GM21717 (cell line): ENCODE measurements around the gene RNF187.

Experiments used
- ATAC-seq: cut with Tn5 transposase; IDR thresholded peaks from one replicate; pipeline ENCODE4 v1.9.1; 2021; ENCODE audit warnings: mild to moderate bottlenecking, moderate library complexity; ENCODE audit not compliant: unreplicated experiment

The RNF187 gene

GRCh38 chr1:228507961-228508652 lies 20.9 kb downstream of the RNF187 start:
- no peak for ATAC-seq

- no peak for ATAC-seq
Measured at GRCh38 chr1:228508840-228509415, 21.7 kb downstream of the RNF187 start.

- no peak for ATAC-seq
Measured at GRCh38 chr1:228510101-228510802, 23.1 kb downstream of the RNF187 start.

- ATAC-seq = no peak
Measured at GRCh38 chr1:228510803-228511413, 23.7 kb downstream of the RNF187 start.

- no peak for ATAC-seq
Measured at GRCh38 chr1:228511546-228512445, 24.6 kb downstream of the RNF187 start.

- ATAC-seq = no peak
Measured at GRCh38 chr1:228512781-228513198, 25.6 kb downstream of the RNF187 start.

- ATAC-seq = no peak
Measured at GRCh38 chr1:228513236-228513900, 26.2 kb downstream of the RNF187 start.

GRCh38 chr1:228514421-228514820 lies 27.2 kb downstream of the RNF187 start:
- no peak for ATAC-seq

- ATAC-seq = no peak
Measured at GRCh38 chr1:228515200-228515834, 28.1 kb downstream of the RNF187 start.

- no peak for ATAC-seq
Measured at GRCh38 chr1:228517655-228518054, 30.5 kb downstream of the RNF187 start.

- no peak for ATAC-seq
Measured at GRCh38 chr1:228527596-228527995, 40.4 kb downstream of the RNF187 start.

- no peak for ATAC-seq
Measured at GRCh38 chr1:228528612-228529011, 41.4 kb downstream of the RNF187 start.

- ATAC-seq = no peak
Measured at GRCh38 chr1:228530086-228530758, 43.0 kb downstream of the RNF187 start.

GRCh38 chr1:228530951-228531731 lies 44.0 kb downstream of the RNF187 start:
- ATAC-seq = no peak

GRCh38 chr1:228538831-228539230 lies 51.6 kb downstream of the RNF187 start:
- ATAC-seq = no peak

- no peak for ATAC-seq
Measured at GRCh38 chr1:228540161-228540917, 53.2 kb downstream of the RNF187 start.

GRCh38 chr1:228541725-228542124 lies 54.5 kb downstream of the RNF187 start:
- no peak for ATAC-seq

GRCh38 chr1:228542376-228542775 lies 55.2 kb downstream of the RNF187 start:
- no peak for ATAC-seq
